Keratinocyte (primary cell): Measurements from ENCODE around the gene KRT25. TPM values are rescaled to one million over a fixed set of nuclear protein-coding genes. Genes with fewer than 3 reads are reported as not detected.

ENCODE experiments used
- DNase-seq: peaks from one replicate; pipeline ENCODE4 v3.0.0-alpha.2; 2011; ENCODE audit warnings: low read depth, missing footprints, low spot score
- FAIRE-seq: peaks from 2 replicates; lab custom pipeline; 2011; peaks lifted over from hg19 to GRCh38; lab: Jason Lieb, UNC
- H2AFZ ChIP-seq: 2 replicates; pipeline ENCODE4 v1.6.0; 2012; ENCODE audit warnings: low read length, control low read depth, inconsistent platforms; ENCODE audit not compliant: control insufficient read depth
- H3K27ac ChIP-seq: 2 replicates; pipeline ENCODE4 v1.5.1; 2011; ENCODE audit warnings: low read length; ENCODE audit not compliant: control insufficient read depth, insufficient read depth
- H3K27me3 ChIP-seq: 3 replicates; pipeline ENCODE4 v1.6.0; 2011; ENCODE audit warnings: low read length; ENCODE audit not compliant: control insufficient read depth, insufficient read depth; ENCODE audit errors: extremely low read depth
- H3K36me3 ChIP-seq, 2 experiments: 2 replicates in 1 of 2; 3 replicates in 1 of 2; pipeline ENCODE4 v1.5.1; 2011; ENCODE audit warnings: low read length in 2 of 2, mild to moderate bottlenecking in 1 of 2; ENCODE audit not compliant: control insufficient read depth in 2 of 2, insufficient read depth in 2 of 2; ENCODE audit errors: extremely low read depth in 1 of 2
- H3K4me1 ChIP-seq: 3 replicates; pipeline ENCODE4 v1.5.1; 2011; ENCODE audit warnings: low read length; ENCODE audit not compliant: control insufficient read depth, insufficient read depth; ENCODE audit errors: extremely low read depth
- H3K4me2 ChIP-seq: 3 replicates; pipeline ENCODE4 v1.6.0; 2011; ENCODE audit warnings: low read depth, low read length; ENCODE audit not compliant: control insufficient read depth, insufficient read depth; ENCODE audit errors: extremely low read depth
- H3K4me3 ChIP-seq, 3 experiments: fragments of 200-600 bp in 1 of 3; sonication (generic) in 1 of 3; 2 replicates in 2 of 3; 3 replicates in 1 of 3; pipeline ENCODE4 v1.5.1; 2011 to 2016; ENCODE audit warnings: low read length in 3 of 3, mild to moderate bottlenecking in 3 of 3, control low read depth in 2 of 3, inconsistent platforms in 1 of 3, low read depth in 1 of 3, mixed read lengths in 1 of 3, mixed run types in 1 of 3, moderate library complexity in 1 of 3; ENCODE audit not compliant: control insufficient read depth in 2 of 3, insufficient read depth in 2 of 3; ENCODE audit errors: extremely low read depth in 1 of 3
- H3K79me2 ChIP-seq: 2 replicates; pipeline ENCODE4 v1.6.0; 2012; ENCODE audit warnings: low read length; ENCODE audit not compliant: control insufficient read depth, insufficient read depth
- H3K9ac ChIP-seq: 3 replicates; pipeline ENCODE4 v1.6.0; 2011; ENCODE audit warnings: low read length; ENCODE audit not compliant: control insufficient read depth, insufficient read depth; ENCODE audit errors: extremely low read depth
- H3K9me1 ChIP-seq: 3 replicates; pipeline ENCODE4 v1.6.0; 2011; ENCODE audit warnings: low read length; ENCODE audit not compliant: control insufficient read depth, insufficient read depth; ENCODE audit errors: extremely low read depth
- H3K9me3 ChIP-seq: 2 replicates; pipeline ENCODE4 v1.5.1; 2012; ENCODE audit warnings: low read depth, low read length; ENCODE audit not compliant: control insufficient read depth
- H4K20me1 ChIP-seq: 3 replicates; pipeline ENCODE4 v1.6.0; 2011; ENCODE audit warnings: low read length; ENCODE audit not compliant: control insufficient read depth, insufficient read depth; ENCODE audit errors: extremely low read depth
- EZH2 ChIP-seq: IDR thresholded peaks from one replicate; pipeline ENCODE4 v1.6.1; 2012; ENCODE audit warnings: inconsistent platforms, mild to moderate bottlenecking, low read length, moderate library complexity
- dilution Hi-C: fragments of 300-500 bp; cut with MboI; formaldehyde crosslinking; loops from one replicate; pipeline ENCODE4 v1.7.0; 2020; ENCODE audit warnings: low sequenced_read_pairs; ENCODE audit not compliant: extremely low pct_ligation_motif_present
- polyA minus RNA-seq, 3 experiments: library from RNA; depleted of rRNA, polyadenylated mRNA; stranded (reverse); fragments of >200 nt; gene quantifications; 1 replicate in 1 of 3; 2 replicates in 1 of 3; 3 replicates in 1 of 3; pipeline ENCODE4 v1.2.3, GENCODE V29; 2011
- polyA plus RNA-seq, 5 experiments: library from polyadenylated mRNA; depleted of rRNA in 3 of 5; stranded (reverse) in 3 of 5; stranded (forward) in 1 of 5; unstranded in 1 of 5; fragments of >200 nt; gene quantifications; 1 replicate in 1 of 5; 2 replicates in 3 of 5; 3 replicates in 1 of 5; pipeline versions ENCODE4 v1.2.1 to v1.2.3, GENCODE V29; 2011 to 2012; ENCODE audit warnings: missing spikeins in 2 of 5, low read depth in 1 of 5, low replicate concordance in 1 of 5
- TF ChIP-seq, protein P1 (sequence below), 3 experiments: IDR thresholded peaks in 1 of 3; conservative IDR thresholded peaks in 1 of 3; optimal IDR thresholded peaks in 1 of 3; 2 replicates in 2 of 3; 3 replicates in 1 of 3; pipeline versions ENCODE3 to v1.5.1; 2011; ENCODE audit warnings: low read length in 3 of 3, mild to moderate bottlenecking in 3 of 3, moderate library complexity in 2 of 3, control low read depth in 1 of 3, inconsistent platforms in 1 of 3; ENCODE audit not compliant: insufficient read depth in 2 of 3; ENCODE audit errors: extremely low read depth in 1 of 3

The KRT25 gene, protein sequence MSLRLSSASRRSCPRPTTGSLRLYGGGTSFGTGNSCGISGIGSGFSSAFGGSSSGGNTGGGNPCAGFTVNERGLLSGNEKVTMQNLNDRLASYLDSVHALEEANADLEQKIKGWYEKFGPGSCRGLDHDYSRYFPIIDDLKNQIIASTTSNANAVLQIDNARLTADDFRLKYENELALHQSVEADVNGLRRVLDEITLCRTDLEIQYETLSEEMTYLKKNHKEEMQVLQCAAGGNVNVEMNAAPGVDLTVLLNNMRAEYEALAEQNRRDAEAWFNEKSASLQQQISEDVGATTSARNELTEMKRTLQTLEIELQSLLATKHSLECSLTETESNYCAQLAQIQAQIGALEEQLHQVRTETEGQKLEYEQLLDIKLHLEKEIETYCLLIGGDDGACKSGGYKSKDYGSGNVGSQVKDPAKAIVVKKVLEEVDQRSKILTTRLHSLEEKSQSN
- polyA plus RNA-seq: not detected in 3 replicates
- not detected for polyA plus RNA-seq (2011; ENCODE audit: low read depth)
- not detected in 2 replicates for polyA plus RNA-seq (2011; cell fraction: cytosol; rRNA removed)
- polyA plus RNA-seq (2011; cell fraction: nucleus; rRNA removed): not detected in 2 replicates
- not detected in 2 replicates for polyA plus RNA-seq (2012; ENCODE audit: low replicate concordance)
- not detected in 3 replicates for polyA minus RNA-seq
- not detected for polyA minus RNA-seq (2011; cell fraction: cytosol; rRNA and poly(A)+ RNA removed)
- not detected in 2 replicates for polyA minus RNA-seq (2011; cell fraction: nucleus; rRNA and poly(A)+ RNA removed)

DNA sequence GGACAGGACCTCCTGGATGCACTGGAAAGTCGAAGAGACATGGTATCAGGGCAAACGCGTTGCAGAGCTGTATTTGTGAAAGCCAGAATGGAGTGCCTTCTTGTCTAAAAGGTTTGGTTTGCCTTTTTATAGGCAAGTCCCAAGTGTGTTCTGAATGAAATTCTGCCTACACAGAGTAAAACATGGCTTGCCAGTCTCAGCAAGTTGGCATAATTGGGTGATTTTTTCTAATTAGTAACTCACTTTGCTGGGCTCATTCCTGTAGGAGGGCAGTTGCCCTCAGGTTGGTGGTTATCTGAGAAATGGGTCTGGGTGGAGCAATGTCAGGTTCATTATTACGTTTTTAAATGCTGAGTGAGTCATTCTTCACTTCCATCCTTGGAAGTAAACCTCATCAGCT, at the start of gene KRT25:
TSS of gene KRT25 (minus strand) at position 101 of the 400 bp plus-strand sequence. CDS start at position 41, 60 bp downstream.
- dilution Hi-C loops: no loop called here
- H3K9me1 ChIP-seq: no peaks in the 10 kb centered on the region
- H3K27ac ChIP-seq: no peak within 1 kb of the TSS
- no peak within 1 kb of the TSS for H3K4me3 ChIP-seq
- H3K79me2 ChIP-seq: no peaks in the 10 kb centered on the region
- H3K36me3 ChIP-seq: no peaks in the 10 kb centered on the region
- no peaks in the 10 kb centered on the region for H3K4me1 ChIP-seq
- H3K9me3 ChIP-seq: peaks cover 2% of the 10 kb centered on the region
- no peak within 1 kb of the TSS for H2AFZ ChIP-seq
- TF ChIP-seq, protein P1, sequence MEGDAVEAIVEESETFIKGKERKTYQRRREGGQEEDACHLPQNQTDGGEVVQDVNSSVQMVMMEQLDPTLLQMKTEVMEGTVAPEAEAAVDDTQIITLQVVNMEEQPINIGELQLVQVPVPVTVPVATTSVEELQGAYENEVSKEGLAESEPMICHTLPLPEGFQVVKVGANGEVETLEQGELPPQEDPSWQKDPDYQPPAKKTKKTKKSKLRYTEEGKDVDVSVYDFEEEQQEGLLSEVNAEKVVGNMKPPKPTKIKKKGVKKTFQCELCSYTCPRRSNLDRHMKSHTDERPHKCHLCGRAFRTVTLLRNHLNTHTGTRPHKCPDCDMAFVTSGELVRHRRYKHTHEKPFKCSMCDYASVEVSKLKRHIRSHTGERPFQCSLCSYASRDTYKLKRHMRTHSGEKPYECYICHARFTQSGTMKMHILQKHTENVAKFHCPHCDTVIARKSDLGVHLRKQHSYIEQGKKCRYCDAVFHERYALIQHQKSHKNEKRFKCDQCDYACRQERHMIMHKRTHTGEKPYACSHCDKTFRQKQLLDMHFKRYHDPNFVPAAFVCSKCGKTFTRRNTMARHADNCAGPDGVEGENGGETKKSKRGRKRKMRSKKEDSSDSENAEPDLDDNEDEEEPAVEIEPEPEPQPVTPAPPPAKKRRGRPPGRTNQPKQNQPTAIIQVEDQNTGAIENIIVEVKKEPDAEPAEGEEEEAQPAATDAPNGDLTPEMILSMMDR (optimal IDR thresholded peaks at IDR 0.05 in 1 of 3, IDR thresholded peaks at IDR 0.05 in 1 of 3, conservative IDR thresholded peaks at IDR 0.05 in 1 of 3; ENCODE audit: extremely low read depth in 1 of 3, insufficient read depth in 2 of 3, low read length in 3 of 3): no peak
- TF ChIP-seq EZH2: no peak
- no peak within 1 kb of the TSS for H3K4me2 ChIP-seq
- DNase-seq: no peak
- FAIRE-seq: no peak
- H3K9ac ChIP-seq: no peak within 1 kb of the TSS
- H3K27me3 ChIP-seq: no peaks in the 10 kb centered on the region
- H4K20me1 ChIP-seq: no peaks in the 10 kb centered on the region

DNA sequence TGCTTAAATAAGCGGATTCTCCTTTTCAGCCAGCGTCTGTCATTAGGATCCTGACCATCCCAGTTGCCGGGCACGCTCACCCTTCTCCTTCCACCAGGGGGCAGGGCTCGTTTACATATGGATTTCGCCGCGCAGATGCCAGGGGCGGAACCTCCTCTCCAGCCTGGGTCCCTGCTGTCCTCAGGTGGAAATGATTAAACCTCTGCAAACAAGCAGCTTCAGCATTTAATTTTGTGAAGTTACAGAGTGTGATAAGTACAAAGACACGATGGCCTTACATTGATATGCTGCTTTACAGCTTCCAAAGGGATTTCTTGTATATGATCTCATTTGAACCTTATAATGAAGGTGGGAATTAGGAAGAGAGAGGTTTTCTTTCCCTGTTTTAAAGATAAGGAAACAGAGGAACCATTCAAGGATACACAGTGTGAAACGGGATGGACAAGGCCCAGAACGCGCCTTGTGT, 48.5 kb upstream of the KRT25 start:
- H3K4me2 ChIP-seq: no peak overlapping the region
- dilution Hi-C loops: no loop called here
- no peaks in the 10 kb centered on the region for H3K79me2 ChIP-seq
- no peaks in the 10 kb centered on the region for H3K36me3 ChIP-seq
- peak; percentile 34 for FAIRE-seq
- TF ChIP-seq EZH2: no peak
- TF ChIP-seq, protein P1 (optimal IDR thresholded peaks at IDR 0.05 in 1 of 3, IDR thresholded peaks at IDR 0.05 in 1 of 3, conservative IDR thresholded peaks at IDR 0.05 in 1 of 3; ENCODE audit: extremely low read depth in 1 of 3, insufficient read depth in 2 of 3, low read length in 3 of 3): peak; percentile 84 to 97 (median 93)
- no peaks in the 10 kb centered on the region for H3K9me3 ChIP-seq
- no peak overlapping the region for H2AFZ ChIP-seq
- H3K27ac ChIP-seq: no peak overlapping the region
- peaks cover 5% of the 10 kb centered on the region for H3K27me3 ChIP-seq
- no peaks in the 10 kb centered on the region for H3K4me1 ChIP-seq
- no peaks in the 10 kb centered on the region for H3K9me1 ChIP-seq
- H3K4me3 ChIP-seq: no peak overlapping the region
- H3K9ac ChIP-seq: no peak overlapping the region
- no peaks in the 10 kb centered on the region for H4K20me1 ChIP-seq
- peak; percentile 19 for DNase-seq
